Naive thymus-derived CD4-positive, alpha-beta T cell (primary cell): ENCODE data around the gene WFDC2. TPM values are rescaled to one million over a fixed set of nuclear protein-coding genes. Genes with fewer than 3 reads are reported as not detected.

Source experiments
- ATAC-seq: fragments of 150-1000 bp; cut with Tn5 transposase; 2 replicates; pipeline ENCODE4 v1.10.0; 2021; ENCODE audit warnings: mild to moderate bottlenecking, moderate library complexity
- CTCF ChIA-PET: fragments of 350-600 bp; sonication (Branson Sonifier 250); formaldehyde crosslinking; loops from one replicate; lab custom pipeline; 2021; ENCODE audit warnings: antibody characterized with exemption; lab: Charles Lee
- POLR2A ChIA-PET: fragments of 350-600 bp; sonication (Branson Sonifier 250); formaldehyde crosslinking; loops from one replicate; lab custom pipeline; 2021; ENCODE audit warnings: antibody characterized with exemption, inconsistent platforms; lab: Charles Lee
- DNase-seq, 9 donors: peaks; one replicate each; pipeline versions ENCODE4 v3.0.0 to v3.0.0-alpha.2; 2020 to 2022; ENCODE audit warnings: mixed read lengths in 1 of 9
- H3K27ac ChIP-seq: one replicate; pipeline ENCODE4 v1.7.0; 2013; ENCODE audit warnings: mild to moderate bottlenecking, low read depth, low read length, moderate library complexity
- H3K27me3 ChIP-seq, 2 donors: one replicate each; pipeline ENCODE4 v1.7.0; 2013; ENCODE audit warnings: low read length in 2 of 2, mild to moderate bottlenecking in 2 of 2, moderate library complexity in 2 of 2; ENCODE audit not compliant: control insufficient read depth in 2 of 2, insufficient read depth in 2 of 2
- H3K36me3 ChIP-seq, 3 experiments: 1 replicate in 2 of 3; 2 replicates in 1 of 3; pipeline ENCODE4 v1.7.0; 2013; ENCODE audit warnings: low read length in 3 of 3, mild to moderate bottlenecking in 3 of 3, moderate library complexity in 1 of 3; ENCODE audit not compliant: insufficient read depth in 3 of 3, control insufficient read depth in 2 of 3
- H3K4me1 ChIP-seq, 2 donors: one replicate each; pipeline ENCODE4 v1.7.0; 2013; ENCODE audit warnings: low read length in 2 of 2, mild to moderate bottlenecking in 2 of 2, moderate library complexity in 1 of 2; ENCODE audit not compliant: control insufficient read depth in 2 of 2, insufficient read depth in 2 of 2
- H3K4me3 ChIP-seq: 2 replicates; pipeline ENCODE4 v1.7.0; 2013; ENCODE audit warnings: mild to moderate bottlenecking, low read length
- H3K9me3 ChIP-seq, 3 experiments: 1 replicate in 2 of 3; 2 replicates in 1 of 3; pipeline ENCODE4 v1.7.0; 2013; ENCODE audit warnings: low read length in 3 of 3; ENCODE audit not compliant: control insufficient read depth in 2 of 3
- H3K27ac Mint-ChIP-seq, 9 donors: one replicate each; pipeline ENCODE4 v1.8.0; 2020 to 2022; ENCODE audit warnings: mixed read lengths in 9 of 9, mild to moderate bottlenecking in 8 of 9, moderate library complexity in 5 of 9, inconsistent platforms in 2 of 9
- H3K27me3 Mint-ChIP-seq, 5 donors: one replicate each; pipeline ENCODE4 v1.8.0; 2021 to 2022; ENCODE audit warnings: mixed read lengths in 5 of 5, mild to moderate bottlenecking in 1 of 5
- H3K36me3 Mint-ChIP-seq, 5 donors: one replicate each; pipeline ENCODE4 v1.8.0; 2020 to 2022; ENCODE audit warnings: mixed read lengths in 5 of 5, mild to moderate bottlenecking in 3 of 5, inconsistent platforms in 1 of 5
- H3K4me1 Mint-ChIP-seq, 7 donors: one replicate each; pipeline ENCODE4 v1.8.0; 2020 to 2022; ENCODE audit warnings: mixed read lengths in 7 of 7, mild to moderate bottlenecking in 3 of 7, inconsistent platforms in 1 of 7
- H3K4me3 Mint-ChIP-seq, 10 donors: one replicate each; pipeline ENCODE4 v1.8.0; 2020 to 2022; ENCODE audit warnings: mild to moderate bottlenecking in 10 of 10, mixed read lengths in 10 of 10, moderate library complexity in 6 of 10, inconsistent platforms in 2 of 10
- H3K9me3 Mint-ChIP-seq, 11 donors: one replicate each; pipeline ENCODE4 v1.8.0; 2020 to 2022; ENCODE audit warnings: mixed read lengths in 11 of 11, mild to moderate bottlenecking in 4 of 11, inconsistent platforms in 1 of 11, moderate library complexity in 1 of 11
- intact Hi-C, 2 donors: fragments of 100-400 bp; cut with micrococcal nuclease; formaldehyde crosslinking; loops; one replicate each; pipeline ENCODE4 v1.15.1; 2023
- polyA plus RNA-seq, 2 donors: library from polyadenylated mRNA; unstranded; fragments of 300-500 nt; fragmentation: Illumina TruSeq; gene quantifications; one replicate each; pipeline ENCODE4 v1.2.3, GENCODE V29; 2021
- total RNA-seq, 6 experiments: library from RNA in 5 of 6; stranded (reverse) in 5 of 6; gene quantifications; 1 replicate in 5 of 6; 2 replicates in 1 of 6; pipeline ENCODE4 v1.2.3 and lab custom pipeline; 2021 to 2026

Gene WFDC2
- total and polyA plus RNA-seq, 7 experiments from 2014 or later: 0.36 to 1.7 (median 1.0) TPM; not detected in 3

DNA sequence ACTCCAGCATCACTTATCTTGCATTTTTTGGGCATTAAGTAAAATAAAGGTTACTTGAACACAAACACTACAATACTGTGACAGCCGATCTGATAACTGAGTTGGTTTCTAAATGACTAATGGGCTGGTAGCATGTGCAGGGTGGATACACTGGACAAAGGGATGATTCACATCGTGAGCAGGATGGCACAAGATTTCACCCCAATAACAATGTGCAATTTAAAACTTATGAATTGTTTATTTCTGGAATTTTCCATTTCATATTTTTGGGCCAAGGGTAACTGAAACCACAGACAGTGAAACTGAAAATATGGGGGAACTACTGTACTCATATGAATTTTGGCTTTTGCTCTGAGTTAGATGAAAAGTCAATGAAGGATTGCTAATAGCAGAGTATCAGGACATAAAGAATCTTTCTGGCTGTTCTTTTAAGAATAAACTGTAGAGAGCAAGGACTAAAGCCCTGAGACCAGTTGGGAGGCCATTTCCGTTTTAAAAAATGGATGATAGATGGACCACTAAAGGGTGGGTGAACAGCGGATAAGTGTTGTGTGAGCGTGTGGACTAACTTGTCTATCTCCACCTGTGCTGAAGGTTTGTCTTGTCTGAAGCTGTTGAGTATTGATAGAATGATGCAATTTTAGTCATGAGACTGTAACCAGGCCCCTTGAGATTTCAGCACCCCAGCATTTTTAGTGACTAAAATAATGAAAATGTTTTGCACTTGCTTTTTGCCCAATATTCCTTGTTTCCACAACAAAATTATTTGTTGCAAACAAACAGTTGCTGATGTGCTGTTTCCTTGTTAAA is 37.7 kb downstream of the WFDC2 start:
- no peaks in the 10 kb centered on the region for H3K9me3 Mint-ChIP-seq
- Histone ChIP-seq H3K27ac (no peak overlapping the region), H3K27me3 (no peaks in the 10 kb centered on the region), H3K4me1 (no peaks in the 10 kb centered on the region), H3K36me3 (no peaks in the 10 kb centered on the region), H3K9me3 (no peaks in the 10 kb centered on the region), H3K4me3 (no peak overlapping the region)
- ATAC-seq (no peak), DNase-seq (no peak)
- H3K4me3 Mint-ChIP-seq: no peak overlapping the region
- peaks cover 0 to 7% (median 0%) of the 10 kb centered on the region in 7 donors for H3K4me1 Mint-ChIP-seq
- intact Hi-C loops: no loop called here
- no peak overlapping the region for H3K27ac Mint-ChIP-seq
- H3K27me3 Mint-ChIP-seq: peaks cover 21 to 50% (median 25%) of the 10 kb centered on the region in 5 donors
- CTCF ChIA-PET: no interaction called here
- POLR2A ChIA-PET: no interaction called here
- H3K36me3 Mint-ChIP-seq: no peaks in the 10 kb centered on the region

DNA sequence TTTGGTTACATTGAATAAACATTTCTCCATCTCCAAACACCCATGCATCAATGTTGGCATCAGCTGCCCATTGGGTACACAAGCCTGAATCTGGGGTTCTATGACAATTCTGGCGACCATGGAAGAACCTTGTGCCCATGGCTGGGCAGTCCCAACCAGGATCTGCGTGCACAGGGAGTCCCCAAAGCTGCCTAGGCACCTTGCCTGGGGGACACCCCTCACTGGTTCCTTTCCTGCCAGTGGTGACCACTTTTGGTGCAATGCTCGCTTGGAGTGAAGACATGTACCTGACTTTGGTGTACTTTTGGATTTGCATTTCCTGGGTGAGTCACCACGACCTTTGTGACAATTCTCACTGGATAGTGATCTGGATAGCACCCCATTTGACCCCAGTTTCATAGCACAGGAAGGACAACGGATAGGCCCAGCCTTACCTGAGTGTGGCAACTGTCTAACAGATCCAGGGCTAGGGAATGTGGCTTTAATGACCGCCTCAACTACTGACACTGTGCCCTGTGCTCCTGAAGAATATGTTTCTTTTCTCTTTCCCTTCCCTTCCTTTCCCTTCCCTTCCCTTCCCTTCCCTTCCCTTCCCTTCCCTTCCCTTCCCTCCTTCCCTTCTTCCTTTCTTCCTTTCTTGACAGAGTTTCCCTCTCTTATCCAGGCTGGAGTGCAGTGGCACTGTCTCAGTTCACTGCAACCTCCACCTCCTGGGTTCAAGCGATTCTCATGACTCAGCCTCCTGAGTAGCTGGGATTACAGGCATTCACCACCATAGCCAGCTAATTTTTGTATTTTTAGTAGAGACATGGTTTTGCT is 38.7 kb downstream of the WFDC2 start:
- Mint-ChIP-seq H3K9me3 (no peaks in the 10 kb centered on the region), H3K27me3 (peaks cover 20 to 56% (median 36%) of the 10 kb centered on the region in 5 donors)

DNA sequence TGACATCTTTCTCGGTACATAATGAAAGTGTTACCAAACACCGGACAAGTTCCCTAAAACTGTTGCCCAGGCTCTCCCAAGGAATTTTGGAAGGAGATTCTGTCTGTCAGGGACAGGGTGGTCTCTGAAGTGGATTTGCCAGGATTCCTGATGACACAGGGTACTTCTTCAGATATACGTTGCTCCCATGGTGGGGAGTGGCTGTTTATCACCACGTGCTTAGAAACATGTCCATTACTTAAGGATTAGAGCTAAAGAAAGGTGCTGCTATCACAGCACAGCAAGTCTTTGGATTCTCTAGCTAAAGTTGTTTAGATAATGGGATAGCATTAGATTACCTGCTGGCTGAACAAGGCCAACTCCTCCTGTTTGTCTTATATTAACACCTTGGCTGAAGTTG is 39.5 kb downstream of the WFDC2 start:
- H3K27me3 Mint-ChIP-seq: peaks cover 20 to 54% (median 36%) of the 10 kb centered on the region in 5 donors
- POLR2A ChIA-PET: no interaction called here
- intact Hi-C loops: no loop called here
- peaks cover 0 to 7% (median 0%) of the 10 kb centered on the region in 7 donors for H3K4me1 Mint-ChIP-seq
- no peak overlapping the region for H3K27ac Mint-ChIP-seq
- DNase-seq (no peak), ATAC-seq (no peak)
- H3K4me3 Mint-ChIP-seq: no peak overlapping the region
- Histone ChIP-seq H3K4me3 (no peak overlapping the region), H3K9me3 (no peaks in the 10 kb centered on the region), H3K27ac (no peak overlapping the region), H3K4me1 (no peaks in the 10 kb centered on the region), H3K27me3 (no peaks in the 10 kb centered on the region), H3K36me3 (no peaks in the 10 kb centered on the region)
- CTCF ChIA-PET: no interaction called here
- H3K9me3 Mint-ChIP-seq: no peaks in the 10 kb centered on the region
- H3K36me3 Mint-ChIP-seq: no peaks in the 10 kb centered on the region

More for the DNA sequence above, 38.7 kb downstream of the WFDC2 start:
- Histone ChIP-seq H3K27ac (no peak overlapping the region), H3K9me3 (no peaks in the 10 kb centered on the region), H3K27me3 (no peaks in the 10 kb centered on the region), H3K4me3 (no peak overlapping the region), H3K4me1 (no peaks in the 10 kb centered on the region), H3K36me3 (no peaks in the 10 kb centered on the region)
- H3K4me3 Mint-ChIP-seq: no peak overlapping the region
- ChIA-PET CTCF (no interaction called here), POLR2A (no interaction called here)
- ATAC-seq: no peak
- DNase-seq: no peak
- no peak overlapping the region for H3K27ac Mint-ChIP-seq
- peaks cover 0 to 7% (median 0%) of the 10 kb centered on the region in 7 donors for H3K4me1 Mint-ChIP-seq
- H3K36me3 Mint-ChIP-seq: no peaks in the 10 kb centered on the region
- intact Hi-C loops: no loop called here

DNA sequence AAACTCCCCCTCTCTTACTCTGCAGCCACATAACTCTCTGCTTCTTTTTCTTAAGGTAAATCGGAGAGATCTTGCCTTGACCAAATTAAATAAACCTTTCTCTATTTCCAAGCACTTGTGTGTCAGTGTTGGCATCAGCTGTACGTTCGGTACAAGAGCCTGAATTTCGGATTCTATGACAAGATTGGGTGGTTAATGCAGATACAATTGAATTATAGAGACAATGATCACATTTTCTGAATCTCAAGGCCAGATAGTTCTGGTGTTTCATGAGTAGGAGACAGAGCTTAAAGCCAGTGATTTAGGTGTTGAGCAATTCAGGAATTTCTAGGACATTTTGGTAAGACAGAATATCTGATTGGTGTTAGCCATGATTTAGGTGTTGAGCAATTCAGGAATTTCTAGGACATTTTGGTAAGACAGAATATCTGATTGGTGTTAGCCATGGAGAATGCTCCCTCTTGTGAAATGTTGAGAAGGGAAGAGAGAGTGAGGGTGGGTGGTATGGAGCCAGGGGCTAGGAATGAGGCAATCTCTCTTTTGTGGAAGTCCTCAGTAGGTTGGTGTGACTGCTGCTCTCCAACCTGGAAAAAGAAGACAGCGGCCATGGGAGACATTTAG is 40.8 kb downstream of the WFDC2 start:
- H3K27ac Mint-ChIP-seq: no peak overlapping the region
- Histone ChIP-seq H3K36me3 (no peaks in the 10 kb centered on the region), H3K9me3 (no peaks in the 10 kb centered on the region), H3K4me1 (no peaks in the 10 kb centered on the region), H3K27ac (no peak overlapping the region), H3K27me3 (no peaks in the 10 kb centered on the region), H3K4me3 (no peak overlapping the region)
- DNase-seq (no peak), ATAC-seq (no peak)
- H3K36me3 Mint-ChIP-seq: no peaks in the 10 kb centered on the region
- ChIA-PET CTCF (no interaction called here), POLR2A (no interaction called here)
- intact Hi-C loops: no loop called here
- peaks cover 18 to 48% (median 36%) of the 10 kb centered on the region in 5 donors for H3K27me3 Mint-ChIP-seq
- peaks cover 0 to 7% (median 0%) of the 10 kb centered on the region in 7 donors for H3K4me1 Mint-ChIP-seq
- no peak overlapping the region for H3K4me3 Mint-ChIP-seq
- H3K9me3 Mint-ChIP-seq: no peaks in the 10 kb centered on the region

DNA sequence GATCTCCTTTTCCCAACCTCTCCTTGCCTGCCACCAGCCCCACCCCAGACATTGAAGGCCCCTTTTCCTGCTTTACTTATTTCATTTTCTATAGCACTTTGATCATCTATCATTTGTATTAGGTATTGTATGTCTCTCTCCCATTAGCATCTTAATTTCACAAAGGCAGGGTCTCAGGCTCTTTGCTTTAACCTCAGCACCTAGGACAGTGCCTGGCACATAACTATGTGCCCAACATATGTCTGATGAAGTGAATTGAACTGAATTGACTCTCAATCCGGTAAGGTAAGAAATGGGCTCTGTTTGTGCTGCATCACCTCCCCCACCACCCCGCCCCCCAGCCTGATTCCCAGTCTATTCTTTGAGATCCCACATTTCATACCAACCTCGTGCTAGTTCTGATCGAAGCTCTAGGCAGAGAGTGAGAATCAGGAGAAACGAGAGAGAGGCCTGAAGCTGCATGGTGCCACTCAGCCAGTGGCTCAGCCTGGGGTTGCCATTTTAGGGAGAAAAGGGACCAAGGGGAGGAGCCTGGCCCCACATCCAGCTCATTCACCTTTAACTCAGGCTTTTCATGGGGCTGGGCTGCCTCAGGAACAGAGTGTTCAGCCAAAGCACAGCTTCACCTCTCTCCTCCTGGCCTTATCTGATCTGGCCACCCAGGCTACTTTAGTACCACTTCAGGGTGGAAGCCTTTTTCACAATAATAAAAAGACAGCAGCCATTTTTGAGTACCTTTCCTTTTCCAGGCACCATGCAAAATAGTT is 45.8 kb downstream of the WFDC2 start, which contains the start of gene SPINT3:
Gene SPINT3 (minus strand): TSS at position 476 of the 767 bp plus-strand sequence. CDS start 14 bp downstream, at position 462.
- intact Hi-C loops: no loop called here
- Mint-ChIP-seq H3K27ac (no peak within 1 kb of the TSS), H3K36me3 (peaks cover 0 to 6% (median 0%) of the 10 kb centered on the region in 5 donors), H3K4me1 (no peaks in the 10 kb centered on the region), H3K4me3 (no peak within 1 kb of the TSS), H3K9me3 (peaks cover 0 to 7% (median 0%) of the 10 kb centered on the region in 11 donors), H3K27me3 (peaks cover 17 to 50% (median 30%) of the 10 kb centered on the region in 5 donors)
- H3K27ac ChIP-seq: no peak within 1 kb of the TSS
- no peaks in the 10 kb centered on the region for H3K36me3 ChIP-seq
- H3K4me1 ChIP-seq: no peaks in the 10 kb centered on the region
- ChIA-PET CTCF (no interaction called here), POLR2A (no interaction called here)
- no peaks in the 10 kb centered on the region for H3K27me3 ChIP-seq
- no peaks in the 10 kb centered on the region for H3K9me3 ChIP-seq
- no peak for DNase-seq
- no peak within 1 kb of the TSS for H3K4me3 ChIP-seq
- ATAC-seq: no peak

DNA sequence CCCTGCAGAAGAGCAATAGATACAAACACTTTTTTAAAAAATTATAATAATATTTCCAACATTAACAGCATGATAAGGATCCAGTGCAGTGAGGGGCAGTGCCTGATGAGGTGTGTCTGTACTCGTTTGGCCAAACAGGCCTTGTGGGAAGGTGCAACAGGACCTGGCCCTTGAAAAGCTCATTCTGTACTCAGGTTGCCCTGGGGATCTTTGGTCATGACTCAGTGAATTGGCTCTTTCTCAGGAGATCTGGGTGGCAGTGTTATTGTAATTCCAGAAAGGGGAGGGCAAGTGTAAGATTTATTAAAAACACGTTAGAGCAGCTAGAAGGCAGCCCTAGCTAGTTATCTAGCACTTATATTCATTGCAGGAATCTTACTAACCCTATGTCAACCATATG is 48.7 kb downstream of the WFDC2 start:
- no peak overlapping the region for H3K27ac ChIP-seq
- H3K27ac Mint-ChIP-seq: no peak overlapping the region
- CTCF ChIA-PET: no interaction called here
- peaks cover 0 to 6% (median 0%) of the 10 kb centered on the region in 5 donors for H3K36me3 Mint-ChIP-seq
- no peaks in the 10 kb centered on the region for H3K9me3 ChIP-seq
- no peak overlapping the region for H3K4me3 ChIP-seq
- no peak for ATAC-seq
- peaks cover 18 to 48% (median 31%) of the 10 kb centered on the region in 5 donors for H3K27me3 Mint-ChIP-seq
- H3K4me1 Mint-ChIP-seq: no peaks in the 10 kb centered on the region
- H3K36me3 ChIP-seq: no peaks in the 10 kb centered on the region
- H3K9me3 Mint-ChIP-seq: peaks cover 0 to 7% (median 0%) of the 10 kb centered on the region in 11 donors
- H3K4me3 Mint-ChIP-seq: no peak overlapping the region
- H3K27me3 ChIP-seq: peaks cover 0 to 1% of the 10 kb centered on the region in 2 donors
- intact Hi-C loops: no loop called here
- no peaks in the 10 kb centered on the region for H3K4me1 ChIP-seq
- POLR2A ChIA-PET: no interaction called here
- DNase-seq: no peak
